HK-2 (cell line): ENCODE measurements around the gene MPRIP.

Experiments
- DNase-seq: peaks from one replicate; pipeline ENCODE4 v3.0.0-alpha.2; 2018; ENCODE audit not compliant: unreplicated experiment

The MPRIP gene

GRCh38 chr17:17028059-17028877, 14.0 kb upstream of the MPRIP start:
- DNase-seq = peak; percentile 90

- DNase-seq = no peak
These were observed 13.2 kb upstream of the MPRIP start for GRCh38 chr17:17028878-17029535.

- no peak for DNase-seq
These were observed 12.3 kb upstream of the MPRIP start for GRCh38 chr17:17029938-17030337.

GRCh38 chr17:17030515-17031211, 11.6 kb upstream of the MPRIP start:
- DNase-seq = no peak

GRCh38 chr17:17032131-17032692, 10.0 kb upstream of the MPRIP start:
- DNase-seq = peak; percentile 51

GRCh38 chr17:17033466-17033865, 8.8 kb upstream of the MPRIP start:
- DNase-seq = no peak

- DNase-seq = no peak
These were observed 8.2 kb upstream of the MPRIP start for GRCh38 chr17:17034026-17034425.

- no peak for DNase-seq
These were observed 7.7 kb upstream of the MPRIP start for GRCh38 chr17:17034496-17035075.

GRCh38 chr17:17035490-17035889, 6.8 kb upstream of the MPRIP start:
- no peak for DNase-seq

GRCh38 chr17:17035920-17036523, 6.2 kb upstream of the MPRIP start:
- no peak for DNase-seq

GRCh38 chr17:17036524-17036998, 5.7 kb upstream of the MPRIP start:
- DNase-seq = no peak

- DNase-seq = no peak
These were observed 2.3 kb upstream of the MPRIP start for GRCh38 chr17:17039911-17040310.

GRCh38 chr17:17041018-17041521, 1.2 kb upstream of the MPRIP start:
- peak; percentile 35 for DNase-seq

GRCh38 chr17:17041571-17042383, 480 bp upstream of the MPRIP start:
- DNase-seq = peak; percentile 99

- peak; percentile 41 for DNase-seq
These were observed 699 bp downstream of the MPRIP start for GRCh38 chr17:17042851-17043460.

- peak; percentile 25 for DNase-seq
These were observed 1.4 kb downstream of the MPRIP start for GRCh38 chr17:17043461-17044271.

- DNase-seq = peak; percentile 22
These were observed 2.7 kb downstream of the MPRIP start for GRCh38 chr17:17044846-17045561.

GRCh38 chr17:17048106-17048505, 5.8 kb downstream of the MPRIP start:
- no peak for DNase-seq
